Measurements from ENCODE around the gene NLRX1.

Gene NLRX1

DNA sequence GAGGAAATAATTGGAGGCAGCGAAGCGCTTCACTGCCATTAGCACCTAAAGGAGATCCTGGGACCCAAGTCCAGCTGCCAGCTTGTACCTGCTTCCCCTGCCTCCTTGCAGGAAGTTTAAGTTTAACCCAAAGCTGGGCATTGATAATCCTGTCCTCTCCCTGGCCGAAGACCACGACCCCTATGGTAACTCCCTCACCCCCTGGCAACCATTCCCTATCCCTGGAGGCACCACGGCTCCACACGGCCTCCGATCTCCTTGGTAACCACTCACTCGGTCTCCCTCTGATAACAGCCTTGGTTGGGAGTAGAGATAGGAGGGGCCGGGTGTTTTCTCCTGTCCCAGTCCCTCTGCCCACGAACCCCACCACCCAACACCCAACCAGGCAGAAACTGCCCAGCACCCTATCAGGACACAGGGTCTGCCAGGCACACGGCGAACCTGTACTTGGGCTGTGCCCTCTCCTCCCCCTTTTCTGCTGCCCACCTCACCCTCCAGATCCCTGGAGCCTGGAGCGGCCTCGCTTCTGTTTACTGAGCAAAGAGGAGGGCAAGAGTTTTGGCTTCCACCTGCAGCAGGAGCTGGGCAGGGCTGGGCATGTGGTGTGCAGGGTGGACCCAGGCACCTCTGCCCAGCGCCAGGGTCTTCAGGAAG, 17.6 kb downstream of the NLRX1 start:
- Histone ChIP-seq H2AFZ (ENCODE audit: low read length) (no peak overlapping the region), H3K36me3 (replicated peaks; ENCODE audit: insufficient read depth, low read length) (no peaks in the 10 kb centered on the region), H3K4me2 (ENCODE audit: low read depth, low read length) (no peak overlapping the region), H3K9me2 (replicated peaks; ENCODE audit: insufficient read depth, low read length) (no peaks in the 10 kb centered on the region), H4K20me1 (ENCODE audit: insufficient read depth, low read length) (no peaks in the 10 kb centered on the region), H3K9ac (ENCODE audit: low read length) (no peak overlapping the region), H3K9me3 (replicated peaks; ENCODE audit: insufficient read depth, low read length) (no peaks in the 10 kb centered on the region), H3K79me2 (ENCODE audit: low read length) (no peaks in the 10 kb centered on the region), H3K27me3 (replicated peaks; ENCODE audit: insufficient read depth, low read length) (peaks cover 16% of the 10 kb centered on the region), H3K27ac (ENCODE audit: low read length) (no peak overlapping the region), H3F3A (ENCODE audit: insufficient read depth, low read length) (no peaks in the 10 kb centered on the region), H3K4me1 (ENCODE audit: low read length) (no peaks in the 10 kb centered on the region), H3K4me3 (ENCODE audit: low read length) (no peak overlapping the region)
- no peak for DNase-seq
- TF ChIP-seq EZH2phosphoT487 (IDR thresholded peaks at IDR 0.05; ENCODE audit: low read length) (no peak), EZH2 (optimal IDR thresholded peaks at IDR 0.05; ENCODE audit: low read depth, low read length) (no peak)
- TF ChIP-seq, protein P1, sequence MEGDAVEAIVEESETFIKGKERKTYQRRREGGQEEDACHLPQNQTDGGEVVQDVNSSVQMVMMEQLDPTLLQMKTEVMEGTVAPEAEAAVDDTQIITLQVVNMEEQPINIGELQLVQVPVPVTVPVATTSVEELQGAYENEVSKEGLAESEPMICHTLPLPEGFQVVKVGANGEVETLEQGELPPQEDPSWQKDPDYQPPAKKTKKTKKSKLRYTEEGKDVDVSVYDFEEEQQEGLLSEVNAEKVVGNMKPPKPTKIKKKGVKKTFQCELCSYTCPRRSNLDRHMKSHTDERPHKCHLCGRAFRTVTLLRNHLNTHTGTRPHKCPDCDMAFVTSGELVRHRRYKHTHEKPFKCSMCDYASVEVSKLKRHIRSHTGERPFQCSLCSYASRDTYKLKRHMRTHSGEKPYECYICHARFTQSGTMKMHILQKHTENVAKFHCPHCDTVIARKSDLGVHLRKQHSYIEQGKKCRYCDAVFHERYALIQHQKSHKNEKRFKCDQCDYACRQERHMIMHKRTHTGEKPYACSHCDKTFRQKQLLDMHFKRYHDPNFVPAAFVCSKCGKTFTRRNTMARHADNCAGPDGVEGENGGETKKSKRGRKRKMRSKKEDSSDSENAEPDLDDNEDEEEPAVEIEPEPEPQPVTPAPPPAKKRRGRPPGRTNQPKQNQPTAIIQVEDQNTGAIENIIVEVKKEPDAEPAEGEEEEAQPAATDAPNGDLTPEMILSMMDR (IDR thresholded peaks at IDR 0.05; ENCODE audit: low read length) = no peak

DNA sequence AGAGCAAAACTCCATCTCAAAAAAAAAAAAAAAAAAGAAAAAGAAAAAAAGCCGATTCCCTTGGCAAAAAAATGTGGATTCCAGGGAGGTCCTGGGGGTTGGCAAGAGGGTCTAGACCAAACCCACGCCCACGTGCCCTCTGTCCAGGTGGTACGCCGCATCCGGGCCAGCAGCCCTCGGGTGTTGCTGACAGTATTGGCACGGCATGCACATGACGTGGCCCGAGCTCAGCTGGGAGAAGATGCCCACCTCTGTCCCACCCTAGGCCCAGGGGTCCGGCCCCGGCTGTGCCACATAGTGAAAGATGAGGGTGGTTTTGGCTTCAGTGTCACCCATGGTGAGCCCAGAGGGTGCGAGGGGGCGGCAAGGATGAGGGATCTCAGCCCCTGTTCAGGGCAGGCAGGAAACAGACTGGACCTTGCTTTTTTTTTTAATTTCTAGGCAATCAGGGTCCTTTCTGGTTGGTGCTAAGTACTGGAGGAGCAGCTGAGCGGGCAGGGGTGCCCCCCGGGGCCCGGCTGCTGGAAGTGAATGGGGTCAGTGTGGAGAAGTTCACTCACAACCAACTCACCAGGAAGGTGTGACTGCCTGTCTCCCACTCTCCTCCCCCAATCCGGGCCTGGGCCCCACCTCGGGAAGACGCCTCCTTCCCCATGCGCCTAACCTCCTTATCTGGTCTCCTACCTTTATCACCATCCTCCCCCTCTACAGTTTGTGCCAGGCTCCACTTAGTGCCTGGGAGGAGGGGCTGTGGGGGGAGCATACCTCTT, 18.8 kb downstream of the NLRX1 start:
- no peak overlapping the region for H2AFZ ChIP-seq (ENCODE audit: low read length)
- H3K27ac ChIP-seq (ENCODE audit: low read length) = no peak overlapping the region

DNA sequence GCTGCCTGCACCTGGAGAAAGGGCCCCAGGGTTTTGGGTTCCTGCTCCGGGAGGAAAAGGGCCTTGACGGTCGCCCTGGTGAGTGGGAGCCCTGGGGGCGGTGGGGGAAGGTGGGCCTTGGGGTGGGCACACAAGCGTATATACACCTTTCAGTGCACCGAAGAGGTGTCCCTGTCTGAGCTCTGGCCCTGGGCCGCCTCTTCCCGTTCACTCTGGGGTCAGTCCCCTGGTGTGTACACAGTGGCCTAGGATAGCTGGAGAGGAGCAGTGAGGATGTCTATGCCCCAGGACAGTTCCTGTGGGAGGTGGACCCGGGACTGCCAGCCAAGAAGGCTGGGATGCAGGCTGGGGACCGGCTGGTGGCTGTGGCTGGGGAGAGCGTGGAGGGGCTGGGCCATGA, 19.5 kb downstream of the NLRX1 start:
- Histone ChIP-seq H3K27ac (ENCODE audit: low read length) (no peak overlapping the region), H3K9me3 (replicated peaks; ENCODE audit: insufficient read depth, low read length) (no peaks in the 10 kb centered on the region), H3F3A (ENCODE audit: insufficient read depth, low read length) (no peaks in the 10 kb centered on the region), H3K36me3 (replicated peaks; ENCODE audit: insufficient read depth, low read length) (no peaks in the 10 kb centered on the region), H3K79me2 (ENCODE audit: low read length) (no peaks in the 10 kb centered on the region), H3K4me1 (ENCODE audit: low read length) (no peaks in the 10 kb centered on the region), H2AFZ (ENCODE audit: low read length) (no peak overlapping the region), H3K9me2 (replicated peaks; ENCODE audit: insufficient read depth, low read length) (no peaks in the 10 kb centered on the region), H4K20me1 (ENCODE audit: insufficient read depth, low read length) (no peaks in the 10 kb centered on the region), H3K9ac (ENCODE audit: low read length) (no peak overlapping the region), H3K4me3 (ENCODE audit: low read length) (no peak overlapping the region), H3K4me2 (ENCODE audit: low read depth, low read length) (no peak overlapping the region), H3K27me3 (replicated peaks; ENCODE audit: insufficient read depth, low read length) (peaks cover 16% of the 10 kb centered on the region)
- no peak for DNase-seq
- no peak for TF ChIP-seq EZH2phosphoT487 (IDR thresholded peaks at IDR 0.05; ENCODE audit: low read length)
- TF ChIP-seq, protein P1 (IDR thresholded peaks at IDR 0.05; ENCODE audit: low read length) = no peak
- no peak for TF ChIP-seq EZH2 (optimal IDR thresholded peaks at IDR 0.05; ENCODE audit: low read depth, low read length)

More for the DNA sequence above, 18.8 kb downstream of the NLRX1 start:
- Histone ChIP-seq H3K9me2 (replicated peaks; ENCODE audit: insufficient read depth, low read length) (no peaks in the 10 kb centered on the region), H3K4me3 (ENCODE audit: low read length) (no peak overlapping the region), H3K27me3 (replicated peaks; ENCODE audit: insufficient read depth, low read length) (peaks cover 16% of the 10 kb centered on the region), H4K20me1 (ENCODE audit: insufficient read depth, low read length) (no peaks in the 10 kb centered on the region), H3K36me3 (replicated peaks; ENCODE audit: insufficient read depth, low read length) (no peaks in the 10 kb centered on the region), H3K9me3 (replicated peaks; ENCODE audit: insufficient read depth, low read length) (no peaks in the 10 kb centered on the region), H3K4me1 (ENCODE audit: low read length) (no peaks in the 10 kb centered on the region), H3K9ac (ENCODE audit: low read length) (no peak overlapping the region), H3K4me2 (ENCODE audit: low read depth, low read length) (no peak overlapping the region), H3F3A (ENCODE audit: insufficient read depth, low read length) (no peaks in the 10 kb centered on the region), H3K79me2 (ENCODE audit: low read length) (no peaks in the 10 kb centered on the region)
- DNase-seq = no peak
- TF ChIP-seq EZH2 (optimal IDR thresholded peaks at IDR 0.05; ENCODE audit: low read depth, low read length) = no peak

DNA sequence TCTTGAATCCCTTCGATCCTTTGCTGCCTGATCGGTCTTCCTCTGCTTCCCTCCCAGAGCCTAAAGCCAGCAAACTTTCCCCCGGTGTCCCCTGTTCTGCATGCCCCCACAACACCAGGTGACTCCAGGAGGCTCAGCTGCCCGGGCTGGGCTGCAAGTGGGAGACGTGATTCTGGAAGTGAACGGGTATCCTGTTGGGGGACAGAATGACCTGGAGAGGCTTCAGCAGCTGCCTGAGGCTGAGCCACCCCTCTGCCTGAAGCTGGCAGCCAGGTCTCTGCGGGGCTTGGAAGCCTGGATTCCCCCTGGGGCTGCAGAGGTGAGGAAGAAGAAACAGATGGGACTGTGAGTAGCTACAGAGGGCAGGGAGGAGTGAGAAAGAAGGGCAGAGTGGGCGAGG, 20.4 kb downstream of the NLRX1 start:
- Histone ChIP-seq H4K20me1 (ENCODE audit: insufficient read depth, low read length) (no peaks in the 10 kb centered on the region), H3K4me2 (ENCODE audit: low read depth, low read length) (no peak overlapping the region), H3K27me3 (replicated peaks; ENCODE audit: insufficient read depth, low read length) (peaks cover 16% of the 10 kb centered on the region), H3K36me3 (replicated peaks; ENCODE audit: insufficient read depth, low read length) (no peaks in the 10 kb centered on the region), H3K4me3 (ENCODE audit: low read length) (no peak overlapping the region), H3K9ac (ENCODE audit: low read length) (no peak overlapping the region), H3K79me2 (ENCODE audit: low read length) (no peaks in the 10 kb centered on the region), H3K27ac (ENCODE audit: low read length) (no peak overlapping the region), H3K9me2 (replicated peaks; ENCODE audit: insufficient read depth, low read length) (no peaks in the 10 kb centered on the region), H3K4me1 (ENCODE audit: low read length) (no peaks in the 10 kb centered on the region), H3F3A (ENCODE audit: insufficient read depth, low read length) (no peaks in the 10 kb centered on the region), H2AFZ (ENCODE audit: low read length) (no peak overlapping the region), H3K9me3 (replicated peaks; ENCODE audit: insufficient read depth, low read length) (no peaks in the 10 kb centered on the region)
- no peak for TF ChIP-seq EZH2phosphoT487 (IDR thresholded peaks at IDR 0.05; ENCODE audit: low read length)
- TF ChIP-seq, protein P1 (IDR thresholded peaks at IDR 0.05; ENCODE audit: low read length) = no peak
- no peak for TF ChIP-seq EZH2 (optimal IDR thresholded peaks at IDR 0.05; ENCODE audit: low read depth, low read length)
- DNase-seq = no peak

All from MM.1S (cell line).